Stimulated activated CD8-positive, alpha-beta memory T cell treated with anti-CD3 and anti-CD28 coated beads, Interleukin-4, amount 100 ng/mL, for 4 hours (primary cell): ENCODE results near the gene RRP9.

Experiments used
- DNase-seq, 2 donors: peaks; one replicate each; pipeline ENCODE4 v3.0.0-alpha.2; 2020; ENCODE audit warnings: low read depth in 2 of 2, low spot score in 1 of 2

RRP9 gene

DNA sequence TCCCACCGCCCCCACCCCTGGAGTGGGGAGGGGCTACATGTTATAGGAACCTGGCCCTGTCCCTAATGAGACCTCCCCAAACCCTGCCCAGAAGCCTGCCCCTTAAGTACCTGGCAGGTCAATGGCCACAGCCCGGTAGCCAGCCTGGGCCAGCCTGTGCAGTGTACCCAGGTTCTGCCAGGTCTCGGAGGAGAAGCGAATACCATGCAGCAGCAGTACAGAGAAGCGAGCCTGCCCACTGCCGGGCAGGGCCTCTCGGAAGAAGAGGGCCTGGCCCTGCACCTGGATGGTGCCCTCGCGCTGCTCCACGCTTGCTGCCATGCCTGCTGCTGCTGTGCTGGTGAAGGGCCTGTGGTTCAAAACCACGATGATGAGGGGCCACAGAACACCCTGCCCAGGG, 29.6 kb upstream of the RRP9 start:
- DNase-seq = no peak

DNA sequence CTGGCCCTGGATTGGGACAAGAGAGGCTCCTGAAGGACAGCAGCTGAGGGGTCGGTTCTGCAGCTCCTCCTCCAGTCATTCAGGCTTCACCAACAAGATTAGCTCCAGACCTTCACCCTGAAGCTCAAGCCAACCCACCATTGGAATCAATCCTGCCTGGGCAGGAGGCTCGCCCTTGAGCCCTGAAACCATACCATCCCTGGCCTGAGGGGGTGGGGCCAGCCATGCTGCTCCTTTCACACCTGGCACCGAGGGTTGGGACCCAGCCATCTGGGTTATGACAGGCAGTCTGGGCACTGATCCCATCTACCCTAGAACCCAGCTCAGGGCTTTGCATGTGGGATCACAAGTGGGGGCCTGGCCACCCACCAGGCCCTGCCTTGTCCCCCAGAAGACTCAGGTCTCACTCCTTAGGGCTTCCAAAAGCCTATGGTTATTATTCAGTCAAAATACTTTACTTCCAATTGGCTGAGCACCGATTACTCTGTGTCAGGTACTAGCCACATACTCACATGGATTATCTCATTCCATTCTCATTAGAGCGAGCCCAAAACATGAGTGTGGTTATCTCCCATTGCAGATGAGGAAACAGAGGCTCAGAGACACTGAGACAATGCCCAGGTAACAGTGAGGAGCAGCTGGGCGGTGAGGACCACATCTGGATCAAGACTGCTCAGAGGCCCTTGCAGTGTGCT, 29.0 kb upstream of the RRP9 start:
- DNase-seq = no peak

GRCh38 chr3:51969841-51970240, 28.1 kb upstream of the RRP9 start:
- no peak for DNase-seq

DNA sequence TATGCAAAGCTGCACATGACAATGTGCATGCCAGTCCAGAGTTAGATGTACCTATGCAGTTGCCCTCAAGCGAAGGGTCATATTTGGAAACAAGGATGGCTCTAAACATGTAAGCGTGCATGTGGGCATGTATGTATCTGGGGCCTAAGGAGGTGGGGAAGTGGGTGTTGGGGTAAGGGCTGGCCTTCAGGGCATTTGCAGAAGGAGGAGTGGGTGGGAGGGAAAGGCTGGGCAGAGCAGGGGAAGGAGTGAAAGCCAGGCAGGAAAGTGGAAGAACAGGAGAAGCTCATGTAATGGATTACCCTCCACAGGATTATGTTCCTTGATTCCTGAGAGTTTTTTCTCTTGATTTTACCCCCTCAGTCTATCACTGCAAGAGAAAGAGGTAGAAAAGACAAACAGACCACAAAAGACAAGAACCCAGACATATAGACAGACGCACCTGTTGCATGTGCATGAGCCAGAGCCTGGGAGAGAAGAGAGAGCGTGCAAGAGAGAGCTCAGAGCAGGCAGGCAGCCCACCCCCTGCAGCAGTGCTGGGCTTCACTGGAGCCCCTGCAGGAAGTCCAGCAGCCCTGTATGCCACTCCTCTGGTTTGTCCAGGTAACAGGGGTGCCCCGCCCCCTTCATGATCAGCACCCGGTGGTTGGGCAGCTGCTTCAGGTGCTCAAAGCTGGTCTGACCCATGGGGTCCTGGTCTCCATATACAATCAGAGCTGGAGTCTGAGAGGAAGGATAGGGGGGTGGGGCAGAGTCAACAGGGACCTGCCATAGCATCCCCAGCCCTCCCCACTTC, 27.4 kb upstream of the RRP9 start:
- DNase-seq = no peak

GRCh38 chr3:51968170-51968775, 26.6 kb upstream of the RRP9 start:
- no peak for DNase-seq

DNA sequence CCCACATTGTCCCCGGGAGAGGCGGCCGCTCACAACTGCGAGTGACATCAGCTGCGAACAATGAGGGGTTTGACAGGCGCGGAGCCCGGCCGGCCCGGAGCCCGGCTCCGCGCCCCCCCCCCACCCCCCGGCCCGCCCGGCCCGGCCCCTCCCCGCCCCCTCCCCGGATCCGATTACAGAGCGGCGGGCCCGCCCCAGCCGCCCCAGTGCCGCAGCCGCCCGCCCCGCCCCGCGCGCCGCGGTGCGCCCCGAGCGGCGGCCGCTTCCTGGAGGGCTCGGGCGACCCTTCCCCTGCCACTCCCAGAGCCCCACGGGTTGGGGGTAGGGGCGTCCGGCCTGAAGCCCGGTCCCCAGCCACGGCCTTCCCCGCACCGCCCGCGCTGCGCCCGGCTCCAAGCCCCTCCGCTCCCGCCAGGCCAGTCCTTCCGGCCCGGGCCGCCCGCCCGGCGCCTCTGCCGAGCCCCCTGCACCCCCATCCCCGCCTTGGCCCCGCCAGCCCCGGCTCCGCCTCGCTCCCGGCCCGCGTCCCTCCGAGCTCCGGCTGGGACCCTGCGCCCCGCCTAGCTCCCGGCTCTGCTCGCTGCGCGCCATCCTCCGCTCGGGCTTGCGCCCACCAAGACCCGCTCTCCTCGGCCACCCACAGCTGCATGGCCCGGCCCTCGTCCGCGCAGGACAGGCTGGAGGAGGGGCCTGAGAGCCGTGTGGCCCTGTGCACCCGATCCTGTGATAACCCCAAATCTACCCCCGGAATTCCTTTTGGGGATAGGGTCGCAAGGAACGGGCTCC, 25.9 kb upstream of the RRP9 start, which contains the start of gene PCBP4:
PCBP4 (minus strand) TSS at position 71 of the 786 bp plus-strand sequence. CDS start 6,214 bp downstream, outside the sequence.
- no peak for DNase-seq

GRCh38 chr3:51966922-51967383, 25.2 kb upstream of the RRP9 start:
- DNase-seq = no peak

- no peak for DNase-seq
These were observed 24.8 kb upstream of the RRP9 start for GRCh38 chr3:51966486-51966885.

- DNase-seq = no peak
These were observed 24.3 kb upstream of the RRP9 start for GRCh38 chr3:51966016-51966415.

- no peak for DNase-seq
These were observed 22.8 kb upstream of the RRP9 start for GRCh38 chr3:51964521-51964920.

DNA sequence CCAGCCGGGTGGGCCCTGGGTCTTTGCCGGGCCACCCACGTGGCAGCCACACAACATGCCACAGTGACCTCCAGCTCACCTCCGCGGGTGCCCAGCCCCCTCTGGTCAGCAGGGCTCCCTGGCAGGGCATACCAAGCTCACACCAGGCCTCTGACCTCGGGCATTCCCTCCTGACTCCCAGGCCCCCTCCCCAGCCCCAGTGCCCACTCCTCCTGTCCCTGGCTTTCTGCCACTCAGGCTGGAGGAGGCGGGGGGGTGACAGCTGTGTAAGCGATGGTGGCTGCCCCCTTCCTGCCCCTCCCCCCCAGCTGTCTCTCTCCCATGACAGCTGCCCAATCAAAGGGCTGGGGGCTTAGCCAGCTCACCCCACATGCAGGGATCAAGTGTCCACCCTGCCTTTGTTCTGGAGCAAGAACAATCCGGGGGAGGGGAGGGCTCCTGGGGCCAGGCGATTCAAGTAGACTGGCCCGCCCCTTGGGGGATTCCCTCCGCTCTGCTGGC, 22.3 kb upstream of the RRP9 start:
- no peak for DNase-seq

GRCh38 chr3:51962854-51963530, 21.3 kb upstream of the RRP9 start:
- no peak for DNase-seq

GRCh38 chr3:51961602-51962569, 20.2 kb upstream of the RRP9 start:
- no peak for DNase-seq

DNA sequence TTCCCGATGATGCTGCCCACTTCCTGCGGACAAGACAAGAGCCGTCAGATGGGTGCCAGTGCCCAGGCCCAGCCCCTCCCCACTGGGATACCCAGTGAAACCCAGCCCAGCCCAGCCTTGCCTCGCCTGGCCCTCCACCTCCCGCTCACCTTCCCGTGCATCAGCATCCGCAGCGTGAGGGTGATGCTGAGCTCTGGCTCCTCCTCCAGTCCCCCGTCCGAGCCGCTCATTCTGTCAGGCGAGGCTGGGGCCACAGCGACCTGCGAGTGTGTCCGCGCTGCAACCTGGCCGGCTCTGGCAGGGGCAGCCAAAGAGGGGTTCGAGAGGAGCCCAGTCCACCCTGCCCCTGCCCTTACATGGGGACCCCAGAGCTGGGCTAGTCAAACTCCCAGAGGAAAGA, 19.3 kb upstream of the RRP9 start:
- DNase-seq = no peak

DNA sequence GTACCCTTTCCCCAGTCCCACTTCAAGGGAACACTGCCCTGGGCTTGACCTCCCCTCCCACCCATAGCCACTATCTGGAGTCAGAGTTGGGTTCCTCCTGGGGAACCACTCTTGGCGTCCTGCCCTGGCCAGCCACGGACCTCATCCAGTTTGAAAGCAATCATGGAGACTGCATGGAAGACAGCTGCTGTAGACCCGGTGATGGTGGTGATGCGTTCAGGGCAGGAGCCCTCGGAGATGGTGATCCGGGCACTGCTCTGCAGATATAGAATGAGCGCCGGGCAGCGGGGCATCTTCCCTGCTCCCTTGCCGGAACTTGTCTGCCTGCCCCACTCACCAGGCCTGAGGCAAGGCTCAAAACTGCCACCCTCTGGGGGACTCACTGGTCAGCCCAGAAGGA, 18.7 kb upstream of the RRP9 start:
- DNase-seq = no peak

DNA sequence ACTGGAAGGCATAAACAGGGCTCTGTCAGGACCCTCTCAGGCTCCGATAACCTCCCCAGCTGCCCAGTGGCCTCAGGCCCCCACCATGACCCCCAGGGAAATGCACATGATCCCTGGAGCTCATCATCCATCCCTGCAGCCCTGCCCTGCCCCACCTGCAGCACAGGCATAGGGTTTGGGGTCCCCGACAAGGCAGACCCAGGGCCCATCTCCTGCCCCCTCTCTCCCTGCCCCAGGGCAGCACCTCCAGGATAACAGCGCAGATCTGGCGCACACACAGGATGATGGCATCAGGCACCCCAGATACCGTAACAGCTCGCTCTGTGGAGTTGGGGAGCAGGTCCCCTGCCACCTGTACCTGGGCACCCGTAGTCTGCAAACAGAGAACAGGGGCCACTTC, 17.9 kb upstream of the RRP9 start:
- no peak for DNase-seq

DNA sequence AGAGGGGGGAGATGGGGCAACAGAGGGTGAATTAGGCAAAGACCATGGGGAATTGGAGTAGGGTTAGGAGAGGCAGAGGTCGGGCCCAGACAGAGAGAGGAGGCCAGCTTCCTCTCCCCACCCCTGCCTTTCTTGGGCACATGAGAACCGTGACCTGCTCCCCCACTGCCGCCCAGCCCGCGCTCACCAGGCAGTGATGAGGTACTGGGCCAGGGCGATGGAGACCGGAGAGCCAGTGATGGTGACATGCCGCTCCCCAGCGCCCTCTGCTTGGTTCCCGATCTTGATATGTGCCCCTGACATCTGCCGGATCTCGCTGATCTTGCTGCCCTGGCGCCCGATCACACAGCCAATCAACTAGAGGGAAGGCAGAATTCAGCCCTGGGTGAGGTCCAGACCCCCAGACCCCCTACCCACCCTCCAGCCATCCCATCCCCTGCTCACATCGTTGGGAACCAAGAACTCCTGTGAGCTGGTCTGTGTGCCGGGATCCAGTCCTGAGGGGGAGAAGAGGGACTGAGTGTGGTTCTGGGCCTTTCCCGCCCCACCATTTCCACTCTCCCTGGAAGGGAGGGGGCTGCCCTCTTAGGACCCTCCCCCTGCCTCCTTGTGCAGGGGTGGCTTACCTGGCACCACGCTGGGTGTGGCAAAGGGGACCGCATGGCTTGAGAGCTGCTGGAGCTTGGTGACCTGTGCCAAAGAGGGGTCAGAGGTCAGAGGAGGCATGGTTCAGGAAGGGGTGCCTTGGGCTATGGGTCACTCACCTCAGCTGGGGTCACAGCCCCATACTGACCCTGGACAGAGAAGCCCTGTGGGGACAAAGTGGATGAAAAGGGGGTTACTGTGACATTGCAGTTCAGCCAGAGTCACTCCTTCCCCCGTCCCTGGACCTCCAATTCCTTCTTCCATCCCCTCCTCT, 17.2 kb upstream of the RRP9 start:
- DNase-seq = no peak

DNA sequence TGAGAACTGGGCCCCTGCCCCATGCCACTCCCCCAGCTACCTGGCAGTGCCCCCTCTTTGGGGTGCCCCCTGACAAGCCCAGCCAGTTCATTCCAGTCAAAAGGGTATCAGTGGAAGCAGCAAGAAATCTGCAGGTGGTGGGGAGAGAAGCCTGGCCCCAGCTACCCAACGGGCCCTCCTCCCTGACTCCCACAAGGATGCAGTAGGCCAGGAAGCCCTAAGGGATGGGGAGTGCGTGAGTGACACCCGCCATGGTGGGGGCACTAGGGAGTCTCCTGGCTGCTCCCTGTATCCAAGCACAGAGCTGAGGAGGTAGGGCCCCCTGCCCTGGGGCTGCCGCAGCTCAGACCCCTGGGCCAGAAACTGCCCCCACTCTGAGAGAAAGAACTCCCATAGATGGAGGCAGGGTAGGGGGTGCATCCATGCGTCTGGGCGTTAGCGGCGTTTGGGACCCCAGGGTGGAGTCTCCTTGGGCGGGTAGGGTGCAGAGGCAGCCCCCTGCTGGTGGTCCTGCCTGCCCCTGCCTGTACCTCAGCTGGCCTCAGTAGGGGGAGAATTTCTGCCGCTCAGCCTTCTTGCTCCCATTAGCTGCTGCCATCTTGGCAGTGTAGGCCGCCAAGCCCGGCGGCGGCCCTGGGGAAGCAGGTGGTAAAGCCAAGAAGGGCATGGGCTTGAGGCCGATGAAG, 16.0 kb upstream of the RRP9 start:
- no peak for DNase-seq
